Measurements from ENCODE around the gene ADCY3. TPM values are rescaled to one million over a fixed set of nuclear protein-coding genes. Genes with fewer than 3 reads are reported as not detected.

ADCY3 gene
- total RNA-seq, 1 experiment from 2014 or later: 39.5 TPM

DNA sequence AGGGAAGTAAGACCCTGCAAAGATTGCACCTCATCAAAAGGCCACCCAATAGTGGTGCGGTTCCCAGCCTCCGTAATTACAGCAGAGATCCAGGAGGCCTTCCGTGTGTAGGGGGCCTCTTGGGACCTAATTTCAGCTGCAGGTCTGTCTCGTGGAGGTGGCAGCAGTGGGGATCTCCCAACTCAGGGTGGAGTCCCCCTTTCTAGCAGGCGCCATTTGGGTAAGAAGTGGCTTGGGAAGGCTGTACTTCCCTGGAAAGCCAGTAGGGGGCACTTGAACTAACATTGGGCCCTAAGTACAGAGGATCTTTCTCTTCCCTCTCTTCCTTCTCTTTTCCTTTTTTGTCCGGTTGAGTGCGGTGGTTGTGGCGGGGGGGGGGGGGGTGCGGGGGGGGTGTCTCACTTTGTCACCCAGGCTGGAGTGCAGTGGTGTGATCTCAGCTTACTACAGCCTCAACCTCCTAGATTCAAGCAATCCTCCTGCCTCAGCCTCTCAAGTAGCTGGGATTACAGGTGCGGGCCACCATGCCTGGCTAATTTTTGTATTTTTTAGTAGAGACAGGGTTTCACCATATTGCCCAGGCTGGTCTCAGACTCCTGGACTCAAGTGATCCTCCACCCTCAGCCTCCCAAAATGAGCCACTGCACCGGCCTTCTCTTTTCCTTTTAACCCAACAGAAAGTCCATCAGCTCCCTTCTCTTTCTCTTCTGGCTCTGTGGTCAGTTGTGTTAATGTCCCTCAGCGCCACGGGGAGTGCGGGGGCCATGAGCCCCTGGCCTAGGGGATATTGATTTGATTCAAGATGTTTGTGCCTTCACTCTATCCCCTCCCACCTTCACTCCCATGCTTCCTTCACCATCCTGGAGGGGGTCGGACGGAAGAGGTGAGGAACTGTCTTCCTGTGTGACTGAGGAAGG lies 94.8 kb downstream of the ADCY3 start:
- no peak overlapping the region for H2BK15ac ChIP-seq (ENCODE audit: low read depth, low read length)
- H2AK5ac ChIP-seq (ENCODE audit: insufficient read length, low read length): no peak overlapping the region
- H3K18ac ChIP-seq (ENCODE audit: insufficient read length, low read depth, low read length): no peak overlapping the region
- no peaks in the 10 kb centered on the region for H3K79me1 ChIP-seq (ENCODE audit: insufficient read depth, low read depth, low read length, poor library complexity, severe bottlenecking)
- no peak overlapping the region for H2AFZ ChIP-seq (ENCODE audit: low read length)
- no peaks in the 10 kb centered on the region for H3K9me3 ChIP-seq (ENCODE audit: control insufficient read depth, low read depth, low read length)
- H3T11ph ChIP-seq (ENCODE audit: low read length): no peak overlapping the region
- H3K56ac ChIP-seq (ENCODE audit: insufficient read length, low read depth, low read length): no peak overlapping the region
- peaks cover 51 to 55% of the 10 kb centered on the region in 2 experiments for H3K4me1 Mint-ChIP-seq
- H2BK20ac ChIP-seq (ENCODE audit: low read depth, low read length, poor library complexity, severe bottlenecking): no peak overlapping the region
- no peak overlapping the region for H4K5ac ChIP-seq (ENCODE audit: insufficient read length, low read depth, low read length)
- no CpG with 5 or more reads among the region's 16 CpGs for WGBS (ENCODE audit: extremely low coverage, insufficient read length, low lambda C conversion rate)
- no peak overlapping the region for H2BK12ac ChIP-seq (ENCODE audit: insufficient read length, low read depth, low read length)
- H3K9me3 Mint-ChIP-seq: peaks cover 0 to 3% of the 10 kb centered on the region in 2 experiments; a peak in 2 of 5 replicates
- no peak overlapping the region for H3K27ac ChIP-seq (ENCODE audit: insufficient read length, low read depth, low read length)
- no peaks in the 10 kb centered on the region for H4K20me1 ChIP-seq (ENCODE audit: control insufficient read depth, insufficient read depth, insufficient read length)
- TF ChIP-seq, protein P1, sequence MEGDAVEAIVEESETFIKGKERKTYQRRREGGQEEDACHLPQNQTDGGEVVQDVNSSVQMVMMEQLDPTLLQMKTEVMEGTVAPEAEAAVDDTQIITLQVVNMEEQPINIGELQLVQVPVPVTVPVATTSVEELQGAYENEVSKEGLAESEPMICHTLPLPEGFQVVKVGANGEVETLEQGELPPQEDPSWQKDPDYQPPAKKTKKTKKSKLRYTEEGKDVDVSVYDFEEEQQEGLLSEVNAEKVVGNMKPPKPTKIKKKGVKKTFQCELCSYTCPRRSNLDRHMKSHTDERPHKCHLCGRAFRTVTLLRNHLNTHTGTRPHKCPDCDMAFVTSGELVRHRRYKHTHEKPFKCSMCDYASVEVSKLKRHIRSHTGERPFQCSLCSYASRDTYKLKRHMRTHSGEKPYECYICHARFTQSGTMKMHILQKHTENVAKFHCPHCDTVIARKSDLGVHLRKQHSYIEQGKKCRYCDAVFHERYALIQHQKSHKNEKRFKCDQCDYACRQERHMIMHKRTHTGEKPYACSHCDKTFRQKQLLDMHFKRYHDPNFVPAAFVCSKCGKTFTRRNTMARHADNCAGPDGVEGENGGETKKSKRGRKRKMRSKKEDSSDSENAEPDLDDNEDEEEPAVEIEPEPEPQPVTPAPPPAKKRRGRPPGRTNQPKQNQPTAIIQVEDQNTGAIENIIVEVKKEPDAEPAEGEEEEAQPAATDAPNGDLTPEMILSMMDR (conservative IDR thresholded peaks at IDR 0.05): peak; percentile 64
- H3K27me3 ChIP-seq (ENCODE audit: insufficient read depth, low read length): no peaks in the 10 kb centered on the region
- peak; percentile 33 for DNase-seq
- H2BK120ac ChIP-seq (ENCODE audit: low read depth, low read length, poor library complexity, severe bottlenecking): no peak overlapping the region
- H3K27me3 Mint-ChIP-seq (ENCODE audit: low read depth): no peaks in the 10 kb centered on the region; the same call in none of the 2 replicates
- no peak overlapping the region for H3K4me2 ChIP-seq (ENCODE audit: insufficient read depth, insufficient read length, low read length)
- H3K79me2 ChIP-seq (ENCODE audit: insufficient read depth, low read length): no peaks in the 10 kb centered on the region
- no peak overlapping the region for H4K91ac ChIP-seq (ENCODE audit: insufficient read length, low read depth, low read length)
- no peak overlapping the region for H3K23ac ChIP-seq (ENCODE audit: insufficient read length, low read depth, low read length)
- H3K4ac ChIP-seq (ENCODE audit: low read depth, low read length): no peak overlapping the region
- H3K14ac ChIP-seq (ENCODE audit: insufficient read depth, low read length): no peak overlapping the region
- no peak overlapping the region for H4K8ac ChIP-seq (replicated peaks; ENCODE audit: insufficient read length, low read depth, low read length)
- H3K23me2 ChIP-seq (ENCODE audit: insufficient read length, low read depth, low read length, poor library complexity, severe bottlenecking): no peaks in the 10 kb centered on the region
- peaks cover 48 to 54% (median 50%) of the 10 kb centered on the region in 3 experiments for H3K36me3 Mint-ChIP-seq (ENCODE audit: insufficient read depth in 1 of 3, low read depth in 3 of 3)
- no peak overlapping the region for H2BK5ac ChIP-seq (ENCODE audit: insufficient read length, low read length)
- peak overlapping the region; percentile 74 to 87 (median 81); a peak in 3 of 7 replicates for H3K27ac Mint-ChIP-seq
- H3K9ac ChIP-seq (ENCODE audit: extremely low read depth, insufficient read length, low read length): no peak overlapping the region
- H3K4me3 Mint-ChIP-seq: no peak overlapping the region
- H3K4me1 ChIP-seq (ENCODE audit: insufficient read depth, low read length): peaks cover 16% of the 10 kb centered on the region

All from H9 (cell line).